ENCODE measurements around the gene NRP1. TPM values are rescaled to one million over a fixed set of nuclear protein-coding genes. Genes with fewer than 3 reads are reported as not detected.

Gene NRP1
- total and polyA plus RNA-seq, 2 of the 8 experiments (the other 6 are each of a cell fraction or from before 2014, with no cell fraction given) = 1.2 to 2.1 TPM

DNA sequence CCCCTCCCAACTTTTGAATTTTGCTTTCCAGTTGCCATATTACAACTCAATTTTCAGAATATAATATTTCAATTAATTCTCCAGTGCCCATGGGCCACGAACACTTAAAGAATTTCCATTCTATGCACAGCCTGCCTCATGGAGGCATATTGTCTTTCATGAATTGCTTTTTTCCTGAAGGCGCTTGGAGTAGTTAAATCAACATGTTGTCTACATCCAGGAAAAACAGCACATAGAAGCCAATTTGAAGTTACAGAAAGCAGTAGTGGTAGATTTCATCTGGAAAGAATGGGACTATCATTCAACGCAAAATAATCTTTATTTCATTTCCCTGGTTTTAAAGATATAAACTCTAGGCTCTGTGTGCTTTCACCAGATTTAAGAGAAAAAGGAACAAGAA is 106.0 kb downstream of the NRP1 start (continued):
- TF ChIP-seq, protein P1, sequence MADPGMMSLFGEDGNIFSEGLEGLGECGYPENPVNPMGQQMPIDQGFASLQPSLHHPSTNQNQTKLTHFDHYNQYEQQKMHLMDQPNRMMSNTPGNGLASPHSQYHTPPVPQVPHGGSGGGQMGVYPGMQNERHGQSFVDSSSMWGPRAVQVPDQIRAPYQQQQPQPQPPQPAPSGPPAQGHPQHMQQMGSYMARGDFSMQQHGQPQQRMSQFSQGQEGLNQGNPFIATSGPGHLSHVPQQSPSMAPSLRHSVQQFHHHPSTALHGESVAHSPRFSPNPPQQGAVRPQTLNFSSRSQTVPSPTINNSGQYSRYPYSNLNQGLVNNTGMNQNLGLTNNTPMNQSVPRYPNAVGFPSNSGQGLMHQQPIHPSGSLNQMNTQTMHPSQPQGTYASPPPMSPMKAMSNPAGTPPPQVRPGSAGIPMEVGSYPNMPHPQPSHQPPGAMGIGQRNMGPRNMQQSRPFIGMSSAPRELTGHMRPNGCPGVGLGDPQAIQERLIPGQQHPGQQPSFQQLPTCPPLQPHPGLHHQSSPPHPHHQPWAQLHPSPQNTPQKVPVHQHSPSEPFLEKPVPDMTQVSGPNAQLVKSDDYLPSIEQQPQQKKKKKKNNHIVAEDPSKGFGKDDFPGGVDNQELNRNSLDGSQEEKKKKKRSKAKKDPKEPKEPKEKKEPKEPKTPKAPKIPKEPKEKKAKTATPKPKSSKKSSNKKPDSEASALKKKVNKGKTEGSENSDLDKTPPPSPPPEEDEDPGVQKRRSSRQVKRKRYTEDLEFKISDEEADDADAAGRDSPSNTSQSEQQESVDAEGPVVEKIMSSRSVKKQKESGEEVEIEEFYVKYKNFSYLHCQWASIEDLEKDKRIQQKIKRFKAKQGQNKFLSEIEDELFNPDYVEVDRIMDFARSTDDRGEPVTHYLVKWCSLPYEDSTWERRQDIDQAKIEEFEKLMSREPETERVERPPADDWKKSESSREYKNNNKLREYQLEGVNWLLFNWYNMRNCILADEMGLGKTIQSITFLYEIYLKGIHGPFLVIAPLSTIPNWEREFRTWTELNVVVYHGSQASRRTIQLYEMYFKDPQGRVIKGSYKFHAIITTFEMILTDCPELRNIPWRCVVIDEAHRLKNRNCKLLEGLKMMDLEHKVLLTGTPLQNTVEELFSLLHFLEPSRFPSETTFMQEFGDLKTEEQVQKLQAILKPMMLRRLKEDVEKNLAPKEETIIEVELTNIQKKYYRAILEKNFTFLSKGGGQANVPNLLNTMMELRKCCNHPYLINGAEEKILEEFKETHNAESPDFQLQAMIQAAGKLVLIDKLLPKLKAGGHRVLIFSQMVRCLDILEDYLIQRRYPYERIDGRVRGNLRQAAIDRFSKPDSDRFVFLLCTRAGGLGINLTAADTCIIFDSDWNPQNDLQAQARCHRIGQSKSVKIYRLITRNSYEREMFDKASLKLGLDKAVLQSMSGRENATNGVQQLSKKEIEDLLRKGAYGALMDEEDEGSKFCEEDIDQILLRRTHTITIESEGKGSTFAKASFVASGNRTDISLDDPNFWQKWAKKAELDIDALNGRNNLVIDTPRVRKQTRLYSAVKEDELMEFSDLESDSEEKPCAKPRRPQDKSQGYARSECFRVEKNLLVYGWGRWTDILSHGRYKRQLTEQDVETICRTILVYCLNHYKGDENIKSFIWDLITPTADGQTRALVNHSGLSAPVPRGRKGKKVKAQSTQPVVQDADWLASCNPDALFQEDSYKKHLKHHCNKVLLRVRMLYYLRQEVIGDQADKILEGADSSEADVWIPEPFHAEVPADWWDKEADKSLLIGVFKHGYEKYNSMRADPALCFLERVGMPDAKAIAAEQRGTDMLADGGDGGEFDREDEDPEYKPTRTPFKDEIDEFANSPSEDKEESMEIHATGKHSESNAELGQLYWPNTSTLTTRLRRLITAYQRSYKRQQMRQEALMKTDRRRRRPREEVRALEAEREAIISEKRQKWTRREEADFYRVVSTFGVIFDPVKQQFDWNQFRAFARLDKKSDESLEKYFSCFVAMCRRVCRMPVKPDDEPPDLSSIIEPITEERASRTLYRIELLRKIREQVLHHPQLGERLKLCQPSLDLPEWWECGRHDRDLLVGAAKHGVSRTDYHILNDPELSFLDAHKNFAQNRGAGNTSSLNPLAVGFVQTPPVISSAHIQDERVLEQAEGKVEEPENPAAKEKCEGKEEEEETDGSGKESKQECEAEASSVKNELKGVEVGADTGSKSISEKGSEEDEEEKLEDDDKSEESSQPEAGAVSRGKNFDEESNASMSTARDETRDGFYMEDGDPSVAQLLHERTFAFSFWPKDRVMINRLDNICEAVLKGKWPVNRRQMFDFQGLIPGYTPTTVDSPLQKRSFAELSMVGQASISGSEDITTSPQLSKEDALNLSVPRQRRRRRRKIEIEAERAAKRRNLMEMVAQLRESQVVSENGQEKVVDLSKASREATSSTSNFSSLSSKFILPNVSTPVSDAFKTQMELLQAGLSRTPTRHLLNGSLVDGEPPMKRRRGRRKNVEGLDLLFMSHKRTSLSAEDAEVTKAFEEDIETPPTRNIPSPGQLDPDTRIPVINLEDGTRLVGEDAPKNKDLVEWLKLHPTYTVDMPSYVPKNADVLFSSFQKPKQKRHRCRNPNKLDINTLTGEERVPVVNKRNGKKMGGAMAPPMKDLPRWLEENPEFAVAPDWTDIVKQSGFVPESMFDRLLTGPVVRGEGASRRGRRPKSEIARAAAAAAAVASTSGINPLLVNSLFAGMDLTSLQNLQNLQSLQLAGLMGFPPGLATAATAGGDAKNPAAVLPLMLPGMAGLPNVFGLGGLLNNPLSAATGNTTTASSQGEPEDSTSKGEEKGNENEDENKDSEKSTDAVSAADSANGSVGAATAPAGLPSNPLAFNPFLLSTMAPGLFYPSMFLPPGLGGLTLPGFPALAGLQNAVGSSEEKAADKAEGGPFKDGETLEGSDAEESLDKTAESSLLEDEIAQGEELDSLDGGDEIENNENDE (IDR thresholded peaks at IDR 0.05; ENCODE audit: insufficient replicate concordance, low read length) = no peak
- TF ChIP-seq CBX5 (IDR thresholded peaks at IDR 0.05; ENCODE audit: low read depth, low read length) (no peak), EP300 (IDR thresholded peaks at IDR 0.05; ENCODE audit: borderline replicate concordance in 1 of 2, low read depth in 2 of 2, low read length in 2 of 2) (no peak), NANOG (IDR thresholded peaks at IDR 0.05; ENCODE audit: insufficient read depth, low read depth, low read length, poor library complexity, severe bottlenecking) (no peak), SIX5 (IDR thresholded peaks at IDR 0.05; ENCODE audit: low read depth, low read length) (no peak), KDM4A (IDR thresholded peaks at IDR 0.05; ENCODE audit: low read depth, low read length, severe bottlenecking) (no peak)
